HCT116 (cell line): Measurements from ENCODE around the gene MID1IP1.

ENCODE experiments used
- CTCF ChIP-seq, 3 experiments: fragments of 200-600 bp in 1 of 3; sonication (generic) in 1 of 3; IDR thresholded peaks in 2 of 3; conservative IDR thresholded peaks in 1 of 3; 2 replicates each; pipeline ENCODE4 v1.5.1; 2012 to 2017; ENCODE audit warnings: low read depth in 2 of 3, low read length in 2 of 3, antibody characterized with exemption in 1 of 3, borderline replicate concordance in 1 of 3, control low read depth in 1 of 3, mild to moderate bottlenecking in 1 of 3, mixed read lengths in 1 of 3, mixed run types in 1 of 3, moderate library complexity in 1 of 3; ENCODE audit not compliant: insufficient read depth in 1 of 3
- POLR2A ChIP-seq: IDR thresholded peaks from 2 replicates; pipeline ENCODE4 v1.7.0; 2011; ENCODE audit warnings: borderline replicate concordance; ENCODE audit not compliant: insufficient read depth, insufficient read length; ENCODE audit errors: extremely low read depth
- ZBTB33 ChIP-seq: IDR thresholded peaks from 2 replicates; pipeline ENCODE4 v1.6.1; 2011; ENCODE audit warnings: mild to moderate bottlenecking, low read length, moderate library complexity; ENCODE audit not compliant: insufficient replicate concordance; ENCODE audit errors: extremely low read depth
- ZFX ChIP-seq: fragments of 450-650 bp; IDR thresholded peaks from 2 replicates; pipeline ENCODE4 v1.6.1; 2017

- TF ChIP-seq ZFX (no peak), CTCF (IDR thresholded peaks at IDR 0.05 in 2 of 3, conservative IDR thresholded peaks at IDR 0.05 in 1 of 3; ENCODE audit: borderline replicate concordance in 1 of 3, insufficient read depth in 1 of 3, low read depth in 2 of 3, low read length in 2 of 3) (no peak), ZBTB33 (no peak), POLR2A (no peak)
Observed at GRCh38 chrX:38831949-38832348, 30.7 kb downstream of the MID1IP1 start.
